HEK293 (cell line): ENCODE data around the gene SRRM4.

Experiments
- CTCF ChIP-seq: fragments of 450-650 bp; formaldehyde crosslinking; IDR thresholded peaks from 2 replicates; pipeline ENCODE4 v1.5.1; 2016; ENCODE audit warnings: missing biosample characterization, missing genetic modification characterization
- MYNN ChIP-seq: fragments of 450-650 bp; formaldehyde crosslinking; IDR thresholded peaks from 2 replicates; pipeline ENCODE4 v1.5.1; 2016; ENCODE audit warnings: missing biosample characterization, missing genetic modification characterization, borderline replicate concordance
- PATZ1 ChIP-seq: fragments of 450-650 bp; formaldehyde crosslinking; IDR thresholded peaks from 2 replicates; pipeline ENCODE4 v1.5.1; 2016; ENCODE audit warnings: missing biosample characterization, missing genetic modification characterization
- REST ChIP-seq: fragments of 450-650 bp; formaldehyde crosslinking; IDR thresholded peaks from 2 replicates; pipeline ENCODE4 v1.5.1; 2016; ENCODE audit warnings: missing biosample characterization, missing genetic modification characterization
- TRIM28 ChIP-seq: IDR thresholded peaks from 2 replicates; pipeline ENCODE4 v1.6.1; 2011; ENCODE audit warnings: low read length, control low read depth, borderline replicate concordance
- ZFP69B ChIP-seq: fragments of 450-650 bp; formaldehyde crosslinking; IDR thresholded peaks from 2 replicates; pipeline ENCODE4 v1.5.1; 2016; ENCODE audit warnings: missing biosample characterization, missing genetic modification characterization
- ZNF169 ChIP-seq: fragments of 450-650 bp; formaldehyde crosslinking; IDR thresholded peaks from 2 replicates; pipeline ENCODE4 v1.5.1; 2016; ENCODE audit warnings: missing biosample characterization, missing genetic modification characterization
- ZNF23 ChIP-seq: fragments of 450-650 bp; formaldehyde crosslinking; IDR thresholded peaks from 2 replicates; pipeline ENCODE4 v1.5.1; 2016; ENCODE audit warnings: missing biosample characterization, missing genetic modification characterization, borderline replicate concordance
- ZNF391 ChIP-seq: fragments of 450-650 bp; formaldehyde crosslinking; IDR thresholded peaks from 2 replicates; pipeline ENCODE4 v1.5.1; 2016; ENCODE audit warnings: low read depth, missing biosample characterization, missing genetic modification characterization, borderline replicate concordance
- ZNF658 ChIP-seq: fragments of 450-650 bp; formaldehyde crosslinking; IDR thresholded peaks from 2 replicates; pipeline ENCODE4; 2016; ENCODE audit warnings: missing biosample characterization, missing genetic modification characterization
- ZNF785 ChIP-seq: fragments of 450-650 bp; formaldehyde crosslinking; IDR thresholded peaks from 2 replicates; pipeline ENCODE4 v1.5.1; 2016; ENCODE audit warnings: missing biosample characterization, missing genetic modification characterization
- ZSCAN23 ChIP-seq: fragments of 450-650 bp; formaldehyde crosslinking; IDR thresholded peaks from 2 replicates; pipeline ENCODE4 v1.5.1; 2016; ENCODE audit warnings: missing biosample characterization, missing genetic modification characterization

GRCh38 chr12:119036878-119037825, 55.8 kb downstream of the SRRM4 start:
- TF ChIP-seq MYNN (no peak), REST (no peak), CTCF (tag by site-specific recombination) (no peak), ZNF23 (no peak), ZNF169 (no peak), TRIM28 (no peak), PATZ1 (no peak), ZNF785 (tag by site-specific recombination) (no peak), ZNF391 (tag by site-specific recombination) (no peak), ZSCAN23 (no peak), ZNF658 (no peak), ZFP69B (no peak)
